22Rv1 (cell line): ENCODE results near the gene KCNQ1OT1.

ENCODE experiments used
- ZFX ChIP-seq: fragments of 450-650 bp; IDR thresholded peaks from 2 replicates; pipeline ENCODE4 v1.6.1; 2017; ENCODE audit warnings: antibody characterized with exemption, borderline replicate concordance
- TF ChIP-seq, protein P1 (sequence below): fragments of 450-650 bp; IDR thresholded peaks from 2 replicates; pipeline ENCODE4 v1.5.1; 2017; ENCODE audit warnings: mild to moderate bottlenecking

GRCh38 chr11:2564588-2565425 is 135.0 kb downstream of the KCNQ1OT1 start:
- TF ChIP-seq, protein P1, sequence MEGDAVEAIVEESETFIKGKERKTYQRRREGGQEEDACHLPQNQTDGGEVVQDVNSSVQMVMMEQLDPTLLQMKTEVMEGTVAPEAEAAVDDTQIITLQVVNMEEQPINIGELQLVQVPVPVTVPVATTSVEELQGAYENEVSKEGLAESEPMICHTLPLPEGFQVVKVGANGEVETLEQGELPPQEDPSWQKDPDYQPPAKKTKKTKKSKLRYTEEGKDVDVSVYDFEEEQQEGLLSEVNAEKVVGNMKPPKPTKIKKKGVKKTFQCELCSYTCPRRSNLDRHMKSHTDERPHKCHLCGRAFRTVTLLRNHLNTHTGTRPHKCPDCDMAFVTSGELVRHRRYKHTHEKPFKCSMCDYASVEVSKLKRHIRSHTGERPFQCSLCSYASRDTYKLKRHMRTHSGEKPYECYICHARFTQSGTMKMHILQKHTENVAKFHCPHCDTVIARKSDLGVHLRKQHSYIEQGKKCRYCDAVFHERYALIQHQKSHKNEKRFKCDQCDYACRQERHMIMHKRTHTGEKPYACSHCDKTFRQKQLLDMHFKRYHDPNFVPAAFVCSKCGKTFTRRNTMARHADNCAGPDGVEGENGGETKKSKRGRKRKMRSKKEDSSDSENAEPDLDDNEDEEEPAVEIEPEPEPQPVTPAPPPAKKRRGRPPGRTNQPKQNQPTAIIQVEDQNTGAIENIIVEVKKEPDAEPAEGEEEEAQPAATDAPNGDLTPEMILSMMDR = no peak
- TF ChIP-seq ZFX = no peak
